ENCODE measurements around the gene DEGS2.
A peak's percentile ranks its signal among the peaks of the same experiment; 100 is the strongest.

DEGS2 gene

DNA sequence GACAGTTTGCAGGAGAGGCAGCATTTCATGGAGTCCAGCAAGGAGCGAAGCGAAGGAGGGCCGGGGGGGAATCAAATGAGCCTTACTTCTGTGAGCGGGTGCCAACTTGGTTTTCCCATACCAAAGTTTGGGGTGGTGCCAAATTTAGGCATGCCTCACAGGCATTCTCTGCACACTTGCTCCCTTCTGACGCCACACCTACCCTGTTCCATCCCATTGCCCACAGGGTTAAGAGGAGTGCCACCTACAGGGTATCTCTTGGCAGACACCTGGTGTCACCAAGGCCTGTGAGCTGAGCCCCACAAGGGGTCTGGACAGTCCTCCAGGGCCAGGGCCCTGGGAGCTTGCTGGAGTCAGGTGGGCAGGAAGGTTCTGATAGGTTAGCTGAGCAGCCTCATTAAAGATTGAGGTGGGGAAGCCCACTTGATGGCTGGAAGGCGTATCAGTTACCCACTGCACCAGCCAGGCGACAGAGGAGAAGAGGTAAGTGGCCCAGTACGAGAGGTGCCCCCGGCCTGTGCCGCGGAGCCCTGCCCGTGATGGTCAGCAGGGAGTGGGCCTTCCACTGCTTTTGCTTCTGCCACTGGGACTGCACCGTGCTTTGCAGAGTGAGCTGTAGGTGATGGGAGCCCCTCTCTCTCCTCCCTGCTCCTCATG is 45.2 kb downstream of the DEGS2 start:
- DNase-seq (ENCODE audit: low read depth), result no peak
- TF ChIP-seq, protein P1, sequence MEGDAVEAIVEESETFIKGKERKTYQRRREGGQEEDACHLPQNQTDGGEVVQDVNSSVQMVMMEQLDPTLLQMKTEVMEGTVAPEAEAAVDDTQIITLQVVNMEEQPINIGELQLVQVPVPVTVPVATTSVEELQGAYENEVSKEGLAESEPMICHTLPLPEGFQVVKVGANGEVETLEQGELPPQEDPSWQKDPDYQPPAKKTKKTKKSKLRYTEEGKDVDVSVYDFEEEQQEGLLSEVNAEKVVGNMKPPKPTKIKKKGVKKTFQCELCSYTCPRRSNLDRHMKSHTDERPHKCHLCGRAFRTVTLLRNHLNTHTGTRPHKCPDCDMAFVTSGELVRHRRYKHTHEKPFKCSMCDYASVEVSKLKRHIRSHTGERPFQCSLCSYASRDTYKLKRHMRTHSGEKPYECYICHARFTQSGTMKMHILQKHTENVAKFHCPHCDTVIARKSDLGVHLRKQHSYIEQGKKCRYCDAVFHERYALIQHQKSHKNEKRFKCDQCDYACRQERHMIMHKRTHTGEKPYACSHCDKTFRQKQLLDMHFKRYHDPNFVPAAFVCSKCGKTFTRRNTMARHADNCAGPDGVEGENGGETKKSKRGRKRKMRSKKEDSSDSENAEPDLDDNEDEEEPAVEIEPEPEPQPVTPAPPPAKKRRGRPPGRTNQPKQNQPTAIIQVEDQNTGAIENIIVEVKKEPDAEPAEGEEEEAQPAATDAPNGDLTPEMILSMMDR (IDR thresholded peaks at IDR 0.05; ENCODE audit: control insufficient read depth, insufficient read depth, low read depth, low read length, missing control alignments), result no peak
- H3K4me3 ChIP-seq (ENCODE audit: control insufficient read depth, low read depth, low read length), result no peak overlapping the region

DNA sequence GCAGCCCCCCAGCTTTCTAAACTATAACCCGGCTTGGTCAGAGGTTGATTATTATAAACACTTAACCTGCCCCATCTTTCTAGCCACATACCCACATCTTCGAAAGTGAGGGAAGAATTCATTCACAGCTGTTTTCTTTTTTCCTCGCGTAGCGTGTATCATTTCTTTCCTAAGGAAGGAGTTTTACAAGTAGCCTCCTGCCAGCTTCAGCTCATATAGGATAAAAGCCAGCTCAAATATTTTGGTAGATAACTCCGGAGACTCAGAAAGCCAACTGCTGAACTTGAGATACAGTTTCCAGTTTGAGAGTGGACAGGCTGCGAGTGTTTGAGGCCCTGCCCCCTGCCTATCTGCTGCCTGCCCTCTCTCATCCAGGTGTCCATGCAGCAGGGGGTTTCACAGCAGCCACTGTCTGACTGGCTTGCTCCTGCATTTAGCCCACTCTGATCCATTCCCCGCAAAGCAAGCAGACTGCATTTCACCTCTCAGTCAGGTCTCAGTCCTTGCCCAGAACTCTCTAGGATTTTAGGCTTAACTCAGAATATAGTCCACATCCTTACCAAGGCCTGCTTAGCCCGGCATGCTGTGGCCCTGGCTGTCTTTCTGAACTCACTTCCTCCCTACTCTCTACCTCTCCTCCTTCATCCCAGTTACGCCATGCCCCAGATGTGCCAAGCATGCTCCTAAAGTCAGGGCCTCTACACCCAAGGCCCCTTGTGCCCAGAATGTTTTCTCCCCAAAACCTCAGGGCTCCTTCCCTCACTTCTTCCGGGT is 47.3 kb downstream of the DEGS2 start:
- no peak for DNase-seq (ENCODE audit: low read depth)
- TF ChIP-seq, protein P1 (IDR thresholded peaks at IDR 0.05; ENCODE audit: control insufficient read depth, insufficient read depth, low read depth, low read length, missing control alignments), result no peak
- no peak overlapping the region for H3K4me3 ChIP-seq (ENCODE audit: control insufficient read depth, low read depth, low read length)

DNA sequence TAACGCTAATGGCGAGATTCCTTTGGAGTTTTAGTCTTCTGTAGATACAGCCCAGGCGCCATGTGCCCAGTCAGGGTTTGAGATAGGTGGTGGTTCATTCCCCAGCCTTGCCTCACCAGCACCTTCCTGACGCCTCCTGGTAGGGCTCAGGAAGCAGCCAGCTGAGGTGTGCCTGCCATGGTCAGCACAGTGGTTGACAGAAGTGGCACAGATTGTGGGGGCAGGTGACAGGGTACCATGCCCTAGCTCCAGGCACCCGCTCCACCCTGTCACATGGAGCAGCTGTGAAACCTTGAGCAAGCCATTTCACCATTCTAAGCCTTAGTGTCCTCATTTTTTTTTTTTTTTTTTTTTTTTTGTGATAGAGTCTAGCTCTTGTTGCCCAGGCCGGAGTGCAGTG is 48.6 kb downstream of the DEGS2 start:
- DNase-seq (ENCODE audit: low read depth), result no peak
- TF ChIP-seq, protein P1 (IDR thresholded peaks at IDR 0.05; ENCODE audit: control insufficient read depth, insufficient read depth, low read depth, low read length, missing control alignments), result no peak
- H3K4me3 ChIP-seq (ENCODE audit: control insufficient read depth, low read depth, low read length), result no peak overlapping the region

DNA sequence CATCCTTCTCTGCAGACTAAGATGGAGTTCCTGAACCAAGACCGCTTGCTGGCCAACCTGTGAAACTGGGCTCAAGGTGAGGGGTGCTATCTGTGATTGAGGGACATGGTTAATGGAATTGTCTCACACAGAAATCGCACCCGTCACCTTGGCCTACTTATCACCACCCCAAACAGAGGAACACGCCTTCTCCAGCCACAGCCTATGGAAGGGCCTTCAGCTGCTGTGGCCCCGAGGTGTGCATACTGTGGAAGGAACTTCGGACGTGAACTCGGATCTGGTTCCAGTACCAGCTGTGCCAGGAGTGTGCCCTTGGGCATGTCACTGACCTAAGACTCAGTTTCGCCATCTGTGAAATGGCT is 49.9 kb downstream of the DEGS2 start:
- H3K4me3 ChIP-seq (ENCODE audit: control insufficient read depth, low read depth, low read length), result no peak overlapping the region
- TF ChIP-seq, protein P1 (IDR thresholded peaks at IDR 0.05; ENCODE audit: control insufficient read depth, insufficient read depth, low read depth, low read length, missing control alignments), result no peak
- DNase-seq (ENCODE audit: low read depth), result no peak

DNA sequence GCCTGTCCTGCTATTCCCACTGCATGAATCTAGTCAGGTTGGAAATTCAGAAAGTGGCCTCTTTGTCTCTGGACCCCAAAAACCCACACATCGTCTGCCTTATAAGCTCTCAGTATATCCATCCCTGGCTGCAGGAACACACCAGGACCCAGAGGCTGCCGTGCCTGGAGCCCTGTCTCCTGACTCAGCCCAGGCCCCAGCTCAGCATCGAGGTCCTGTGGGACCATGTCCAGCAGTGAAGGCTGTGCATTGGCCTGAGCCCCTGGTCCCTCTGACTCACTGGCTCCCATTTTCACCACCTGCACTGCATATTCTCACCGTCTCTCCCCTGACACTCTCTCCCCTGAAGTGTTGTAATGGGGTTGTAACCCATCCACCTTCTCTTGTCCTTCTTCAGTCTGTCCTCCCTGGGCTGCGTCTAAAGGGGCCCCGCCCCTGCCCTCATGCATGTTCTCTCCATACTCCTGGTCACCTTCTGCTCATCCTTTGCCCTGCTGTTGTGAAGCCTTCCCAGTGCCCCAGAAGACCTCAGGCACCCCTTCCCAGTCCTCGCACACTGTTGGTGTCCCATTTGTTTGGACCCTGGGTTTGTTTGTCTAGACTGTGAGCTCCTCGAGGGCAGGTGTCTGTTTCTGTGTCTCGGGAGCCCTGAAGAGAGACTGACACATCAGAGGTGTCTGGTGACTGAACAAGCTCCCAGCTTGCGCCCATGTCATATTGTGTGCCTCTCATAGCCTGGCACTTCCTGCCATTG is 50.4 kb downstream of the DEGS2 start:
- no peak overlapping the region for H3K4me3 ChIP-seq (ENCODE audit: control insufficient read depth, low read depth, low read length)
- TF ChIP-seq, protein P1 (IDR thresholded peaks at IDR 0.05; ENCODE audit: control insufficient read depth, insufficient read depth, low read depth, low read length, missing control alignments), result no peak
- no peak for DNase-seq (ENCODE audit: low read depth)

DNA sequence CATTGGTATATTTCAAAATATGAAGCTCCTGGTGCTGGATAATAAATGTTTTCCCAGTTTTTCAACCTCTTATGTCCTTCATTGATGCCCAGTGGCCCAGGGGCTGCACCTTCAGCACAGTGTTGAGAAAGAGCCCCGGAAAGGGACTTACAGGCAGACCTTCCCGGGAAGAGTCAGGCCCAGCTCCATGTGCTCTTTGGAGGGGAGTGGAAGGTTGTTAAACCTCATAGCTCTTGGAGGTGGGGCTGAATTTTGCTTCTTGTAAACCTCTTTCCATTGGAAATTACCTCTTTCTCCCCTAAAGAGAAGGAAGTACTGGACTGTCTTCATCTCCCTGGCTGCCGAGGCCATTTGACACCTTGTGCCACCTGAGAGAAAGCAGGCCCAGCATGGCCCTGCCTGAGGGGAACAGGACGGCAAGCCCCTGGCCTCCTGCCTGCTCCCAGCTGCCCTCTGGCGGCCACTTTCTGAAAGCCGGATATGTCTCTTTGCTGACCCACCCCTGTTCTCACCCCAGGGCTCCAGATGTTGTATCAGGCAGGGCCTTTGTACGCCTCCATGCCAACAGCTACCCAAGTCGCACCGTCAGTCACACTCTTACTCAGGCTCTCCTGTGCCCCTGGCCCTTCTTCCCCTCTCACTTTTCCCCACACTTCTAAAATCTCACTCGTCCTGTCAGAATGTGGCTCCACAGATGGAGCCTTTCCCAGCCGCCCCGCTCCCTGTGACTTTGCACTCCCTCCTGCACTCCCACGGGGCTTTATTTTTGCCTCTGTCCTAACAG is 51.2 kb downstream of the DEGS2 start:
- no peak overlapping the region for H3K4me3 ChIP-seq (ENCODE audit: control insufficient read depth, low read depth, low read length)
- TF ChIP-seq, protein P1 (IDR thresholded peaks at IDR 0.05; ENCODE audit: control insufficient read depth, insufficient read depth, low read depth, low read length, missing control alignments), result peak; percentile 94
- DNase-seq (ENCODE audit: low read depth), result no peak
